ENCODE measurements around the gene CSTPP1. TPM values are rescaled to one million over a fixed set of nuclear protein-coding genes. Genes with fewer than 3 reads are reported as not detected.
"Not testable (repeated sequence)": the region's sequence is repeated elsewhere in the genome, so short reads cannot be mapped to it uniquely, and the experiment has no call there.

CSTPP1 gene
- total RNA-seq, 1 donor from 2014 or later: 58.5 TPM

DNA sequence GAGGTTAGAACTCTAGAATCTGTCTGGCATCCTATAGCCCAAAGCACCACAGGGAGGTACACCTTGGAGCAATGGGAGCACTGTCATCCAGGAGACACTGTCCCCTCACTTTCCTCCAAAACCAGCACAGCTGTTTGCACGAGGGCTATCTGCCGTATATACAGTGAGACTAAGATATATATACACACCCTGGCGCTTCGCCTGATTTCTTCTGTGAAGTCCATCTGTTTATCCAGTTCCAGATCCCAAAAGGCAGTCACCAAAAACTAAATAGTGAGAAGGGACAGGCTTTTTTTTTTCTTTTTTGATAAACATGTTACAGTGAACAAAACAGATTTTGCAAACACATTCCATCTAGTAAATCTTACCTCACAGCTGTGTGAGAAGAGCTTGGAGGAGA lies 171.7 kb downstream of the CSTPP1 start:
- no peaks in the 10 kb centered on the region for H3K36me3 Mint-ChIP-seq (ENCODE audit: low read depth)
- H3K27me3 Mint-ChIP-seq (ENCODE audit: low read depth): no peaks in the 10 kb centered on the region
- no peak overlapping the region for H3K27ac Mint-ChIP-seq (ENCODE audit: unreplicated experiment)
- no peak for DNase-seq (ENCODE audit: low read depth, low spot score)
- H3K9me3 Mint-ChIP-seq: no peaks in the 10 kb centered on the region
- TF ChIP-seq, protein P1, sequence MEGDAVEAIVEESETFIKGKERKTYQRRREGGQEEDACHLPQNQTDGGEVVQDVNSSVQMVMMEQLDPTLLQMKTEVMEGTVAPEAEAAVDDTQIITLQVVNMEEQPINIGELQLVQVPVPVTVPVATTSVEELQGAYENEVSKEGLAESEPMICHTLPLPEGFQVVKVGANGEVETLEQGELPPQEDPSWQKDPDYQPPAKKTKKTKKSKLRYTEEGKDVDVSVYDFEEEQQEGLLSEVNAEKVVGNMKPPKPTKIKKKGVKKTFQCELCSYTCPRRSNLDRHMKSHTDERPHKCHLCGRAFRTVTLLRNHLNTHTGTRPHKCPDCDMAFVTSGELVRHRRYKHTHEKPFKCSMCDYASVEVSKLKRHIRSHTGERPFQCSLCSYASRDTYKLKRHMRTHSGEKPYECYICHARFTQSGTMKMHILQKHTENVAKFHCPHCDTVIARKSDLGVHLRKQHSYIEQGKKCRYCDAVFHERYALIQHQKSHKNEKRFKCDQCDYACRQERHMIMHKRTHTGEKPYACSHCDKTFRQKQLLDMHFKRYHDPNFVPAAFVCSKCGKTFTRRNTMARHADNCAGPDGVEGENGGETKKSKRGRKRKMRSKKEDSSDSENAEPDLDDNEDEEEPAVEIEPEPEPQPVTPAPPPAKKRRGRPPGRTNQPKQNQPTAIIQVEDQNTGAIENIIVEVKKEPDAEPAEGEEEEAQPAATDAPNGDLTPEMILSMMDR (conservative IDR thresholded peaks at IDR 0.05): no peak
- peaks cover 47% of the 10 kb centered on the region for H3K4me1 Mint-ChIP-seq
- H3K4me3 Mint-ChIP-seq: no peak overlapping the region

DNA sequence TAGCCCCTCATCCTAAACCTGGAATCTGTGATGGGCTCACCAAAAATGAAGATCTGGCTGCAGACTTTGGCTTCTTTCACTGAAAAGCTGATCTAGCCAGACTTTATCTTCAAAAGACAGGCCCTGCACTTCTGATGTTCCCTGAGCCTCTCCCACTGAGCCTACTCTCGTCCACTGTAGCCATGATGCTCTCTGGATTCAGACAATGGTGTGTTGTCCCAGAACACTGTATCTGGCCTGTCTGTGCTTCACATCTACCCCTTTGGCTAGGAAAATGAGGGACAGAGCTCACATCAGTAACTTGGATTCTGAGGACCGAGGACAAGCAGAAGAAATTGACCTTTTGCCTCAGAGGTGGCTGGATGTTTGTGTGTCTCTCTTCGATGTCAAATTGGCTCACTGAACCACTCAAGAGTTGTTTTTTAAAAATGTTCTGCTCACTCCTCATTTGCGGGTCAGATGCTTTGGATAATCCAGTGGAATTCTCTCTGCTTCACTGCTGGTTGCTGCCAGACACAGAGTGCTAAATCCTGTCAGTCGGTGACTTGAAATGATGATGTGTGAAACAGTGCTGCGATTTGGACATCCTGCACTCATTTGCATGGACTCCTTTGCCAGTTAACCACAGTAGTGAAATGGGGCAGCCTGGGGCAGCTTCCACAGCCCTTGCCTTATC lies 172.6 kb downstream of the CSTPP1 start:
- no peaks in the 10 kb centered on the region for H3K27me3 Mint-ChIP-seq (ENCODE audit: low read depth)
- H3K27ac Mint-ChIP-seq (ENCODE audit: unreplicated experiment): peak overlapping the region; percentile 14
- TF ChIP-seq, protein P1 (conservative IDR thresholded peaks at IDR 0.05): no peak
- no peaks in the 10 kb centered on the region for H3K36me3 Mint-ChIP-seq (ENCODE audit: low read depth)
- no peak for DNase-seq (ENCODE audit: low read depth, low spot score)
- no peaks in the 10 kb centered on the region for H3K9me3 Mint-ChIP-seq
- peaks cover 39% of the 10 kb centered on the region for H3K4me1 Mint-ChIP-seq
- no peak overlapping the region for H3K4me3 Mint-ChIP-seq

DNA sequence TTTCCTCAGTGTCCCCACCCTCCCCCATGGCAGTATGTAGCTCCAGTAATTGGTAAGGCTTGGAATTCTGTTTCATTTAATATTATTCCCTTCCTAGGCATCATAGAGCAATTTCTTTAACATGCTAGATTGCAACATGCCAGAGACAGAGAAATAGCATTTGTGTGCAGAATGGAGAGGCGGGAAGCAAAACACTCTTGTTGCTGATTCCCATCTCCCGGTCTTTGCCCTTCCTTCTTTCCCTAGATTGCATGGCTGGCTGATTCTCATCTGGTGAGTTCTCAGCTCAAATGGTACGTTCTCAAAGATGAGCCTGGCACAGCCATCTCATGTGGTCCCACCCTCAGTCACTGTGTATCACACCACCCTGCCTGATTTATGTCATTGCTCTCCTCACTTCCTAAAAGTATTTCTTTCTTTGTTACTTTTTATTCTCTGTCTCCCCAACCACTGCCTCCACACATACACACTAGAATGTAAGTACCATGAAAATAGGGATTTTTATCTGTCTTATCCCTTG lies 173.2 kb downstream of the CSTPP1 start:
- no peaks in the 10 kb centered on the region for H3K36me3 Mint-ChIP-seq (ENCODE audit: low read depth)
- TF ChIP-seq, protein P1 (conservative IDR thresholded peaks at IDR 0.05): no peak
- no peaks in the 10 kb centered on the region for H3K9me3 Mint-ChIP-seq
- H3K4me3 Mint-ChIP-seq: no peak overlapping the region
- no peaks in the 10 kb centered on the region for H3K27me3 Mint-ChIP-seq (ENCODE audit: low read depth)
- no peak overlapping the region for H3K27ac Mint-ChIP-seq (ENCODE audit: unreplicated experiment)
- peaks cover 34% of the 10 kb centered on the region for H3K4me1 Mint-ChIP-seq
- DNase-seq (ENCODE audit: low read depth, low spot score): no peak

DNA sequence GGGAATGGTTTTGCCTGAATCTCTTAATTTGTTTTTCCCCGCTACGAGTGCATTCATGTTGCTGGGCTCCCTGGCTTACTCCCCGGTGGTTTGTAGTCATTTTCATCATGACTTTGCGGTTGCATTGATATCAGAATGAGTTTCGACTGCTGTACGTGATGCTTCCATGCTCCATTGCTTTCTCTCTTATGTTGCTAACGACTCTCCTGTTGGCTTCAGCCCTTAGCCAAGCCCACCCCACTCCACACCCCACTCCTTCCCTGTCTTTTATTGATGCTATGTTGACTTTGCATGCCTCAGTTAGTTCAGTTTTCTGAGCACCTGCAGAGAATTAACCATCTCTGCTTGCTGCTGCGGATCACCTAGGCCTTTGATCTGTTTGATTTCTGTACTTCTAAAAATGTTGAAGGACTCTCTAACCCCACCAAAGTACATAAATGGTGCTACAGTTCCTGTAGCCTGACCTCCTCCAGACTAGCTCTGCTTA lies 174.8 kb downstream of the CSTPP1 start:
- Mint-ChIP-seq H3K4me1 (peaks cover 29% of the 10 kb centered on the region), H3K36me3 (ENCODE audit: low read depth) (peaks cover 4% of the 10 kb centered on the region), H3K9me3 (no peaks in the 10 kb centered on the region), H3K4me3 (no peak overlapping the region), H3K27ac (ENCODE audit: unreplicated experiment) (peak overlapping the region; percentile 83), H3K27me3 (ENCODE audit: low read depth) (no peaks in the 10 kb centered on the region)
- TF ChIP-seq, protein P1 (conservative IDR thresholded peaks at IDR 0.05): no peak
- no peak for DNase-seq (ENCODE audit: low read depth, low spot score)

DNA sequence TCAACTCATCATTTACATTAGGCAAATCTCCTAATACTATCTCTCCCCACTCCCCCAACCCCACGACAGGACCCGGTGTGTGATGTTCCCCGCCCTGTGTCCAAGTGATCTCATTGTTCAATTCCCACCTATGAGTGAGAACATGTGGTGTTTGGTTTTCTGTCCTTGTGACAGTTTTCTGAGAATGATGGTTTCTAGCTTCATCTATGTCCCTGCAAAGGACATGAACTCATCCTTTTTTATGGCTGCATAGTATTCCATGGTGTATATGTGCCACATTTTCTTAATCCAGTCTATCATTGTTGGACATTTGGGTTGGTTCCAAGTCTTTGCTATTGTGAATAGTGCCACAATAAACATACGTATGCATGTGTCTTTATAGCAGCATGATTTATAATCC lies 176.4 kb downstream of the CSTPP1 start:
- not testable (repeated sequence) for DNase-seq (ENCODE audit: low read depth, low spot score); H3K27ac Mint-ChIP-seq (ENCODE audit: unreplicated experiment); H3K36me3 Mint-ChIP-seq (ENCODE audit: low read depth); H3K27me3 Mint-ChIP-seq (ENCODE audit: low read depth); H3K4me3 Mint-ChIP-seq; H3K9me3 Mint-ChIP-seq
- peaks cover 15% of the 10 kb centered on the region for H3K4me1 Mint-ChIP-seq

DNA sequence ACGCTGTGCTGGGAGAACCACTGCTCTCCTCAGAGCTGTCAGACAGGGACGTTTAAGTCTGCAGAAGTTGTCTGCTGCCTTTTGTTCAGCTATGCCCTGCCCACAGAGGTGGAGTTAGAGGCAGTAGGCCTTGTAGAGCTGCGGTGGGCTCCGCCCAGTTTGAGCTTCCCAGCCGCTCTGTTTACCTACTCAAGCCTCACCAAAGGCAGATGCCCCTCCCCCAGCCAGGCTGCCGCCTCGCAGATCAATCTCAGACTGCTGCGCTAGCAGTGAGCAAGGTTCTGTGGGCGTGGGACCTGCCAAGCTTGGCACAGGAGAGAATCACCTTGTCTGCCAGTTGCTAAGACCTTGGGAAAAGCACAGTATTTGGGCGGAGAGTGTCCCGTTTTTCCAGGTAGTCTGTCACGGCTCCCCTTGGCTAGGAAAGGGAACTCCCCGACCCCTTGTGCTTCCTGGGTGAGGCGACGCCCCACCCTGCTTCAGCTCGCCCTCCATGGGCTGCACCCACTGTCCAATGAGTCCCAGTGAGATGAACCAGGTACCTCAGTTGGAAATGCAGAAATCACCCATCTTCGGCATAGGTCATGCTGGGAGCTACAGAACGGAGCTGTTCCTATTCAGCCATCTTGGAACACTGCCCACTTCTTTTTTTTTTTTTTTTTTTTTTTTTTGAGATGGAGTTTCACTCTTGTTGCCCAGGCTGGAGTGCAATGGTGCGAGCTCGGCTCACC lies 182.6 kb downstream of the CSTPP1 start:
- not testable (repeated sequence) for H3K36me3 Mint-ChIP-seq (ENCODE audit: low read depth); H3K9me3 Mint-ChIP-seq; H3K4me1 Mint-ChIP-seq; H3K27me3 Mint-ChIP-seq (ENCODE audit: low read depth); H3K4me3 Mint-ChIP-seq; H3K27ac Mint-ChIP-seq (ENCODE audit: unreplicated experiment)
- DNase-seq (ENCODE audit: low read depth, low spot score): peak; percentile 17

Data from neural crest cell (in vitro differentiated cells).